Activated CD4-positive, CD25-positive, alpha-beta regulatory T cell (primary cell): ENCODE results near the gene RUVBL1.
A peak's percentile ranks its signal among the peaks of the same experiment; 100 is the strongest.
"Not testable (repeated sequence)": the region's sequence is repeated elsewhere in the genome, so short reads cannot be mapped to it uniquely, and the experiment has no call there.

Experiments
- DNase-seq, 4 experiments: peaks; one replicate each; lab custom pipeline; 2025; lab: John Stamatoyannopoulos, UW

The RUVBL1 gene

DNA sequence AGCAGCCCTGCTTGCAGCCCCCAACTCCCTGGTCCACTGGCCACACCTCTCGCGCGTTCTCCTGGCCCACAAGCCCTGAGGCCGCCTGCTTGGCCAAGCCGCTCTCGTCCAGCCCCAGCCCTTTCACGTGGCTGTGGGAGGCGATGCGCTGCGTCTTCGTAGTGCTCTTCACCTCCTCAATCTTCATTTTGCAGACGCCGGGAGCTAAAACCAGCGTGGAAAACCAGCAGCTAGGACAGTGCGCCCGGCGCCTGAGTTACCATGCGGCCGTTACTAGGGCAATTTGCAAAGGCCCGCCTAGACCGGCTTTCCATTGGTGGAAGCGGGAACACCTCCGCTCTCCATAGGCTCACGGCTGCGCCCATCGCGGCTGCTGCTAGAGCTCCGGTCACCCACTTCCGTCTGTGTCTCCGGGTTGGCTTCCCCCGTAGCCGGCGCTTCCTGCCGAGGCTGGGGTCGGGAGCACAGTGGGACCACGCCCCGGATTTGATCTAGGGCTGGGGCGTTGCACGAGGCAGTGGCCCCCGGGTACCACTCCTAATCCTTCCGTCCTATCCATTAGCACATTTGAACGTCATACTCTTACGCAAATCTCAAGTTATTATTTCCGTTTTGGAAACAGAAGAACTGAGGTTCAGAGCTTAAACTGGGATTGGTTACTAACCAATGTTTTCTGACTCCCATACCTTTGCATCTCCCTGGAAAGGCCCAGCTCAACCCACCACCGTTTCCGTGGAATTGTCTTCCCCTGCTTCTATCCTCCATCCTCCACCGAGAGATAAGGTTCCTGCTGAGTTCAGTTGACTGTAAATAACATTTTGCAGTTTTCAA, at the start of gene RUVBL1:
TSS of gene RUVBL1 (minus strand) at position 275 of the 831 bp plus-strand sequence. CDS start at position 187, 88 bp downstream.
- peak; percentile 82 to 95 (median 93) for DNase-seq

DNA sequence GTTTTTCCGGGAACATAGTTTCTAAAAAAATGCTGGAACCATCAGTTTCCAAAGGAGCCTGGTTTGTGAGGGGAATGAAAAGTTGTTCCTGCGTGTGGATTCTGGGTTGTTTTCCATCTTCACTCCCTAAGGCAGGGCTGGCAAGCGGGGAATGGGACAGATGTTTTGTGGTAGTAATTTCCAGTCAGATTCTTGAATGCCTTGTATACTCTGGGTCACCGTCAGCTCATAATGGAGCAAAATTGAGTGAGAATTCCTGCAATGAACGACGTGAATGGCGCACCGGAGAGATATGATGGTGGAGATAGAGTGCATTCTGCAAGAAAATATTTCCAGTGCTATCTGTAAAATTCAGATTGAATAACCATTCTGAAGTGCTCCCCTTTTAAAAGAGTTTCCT, 49.6 kb upstream of the RUVBL1 start:
- no peak for DNase-seq

DNA sequence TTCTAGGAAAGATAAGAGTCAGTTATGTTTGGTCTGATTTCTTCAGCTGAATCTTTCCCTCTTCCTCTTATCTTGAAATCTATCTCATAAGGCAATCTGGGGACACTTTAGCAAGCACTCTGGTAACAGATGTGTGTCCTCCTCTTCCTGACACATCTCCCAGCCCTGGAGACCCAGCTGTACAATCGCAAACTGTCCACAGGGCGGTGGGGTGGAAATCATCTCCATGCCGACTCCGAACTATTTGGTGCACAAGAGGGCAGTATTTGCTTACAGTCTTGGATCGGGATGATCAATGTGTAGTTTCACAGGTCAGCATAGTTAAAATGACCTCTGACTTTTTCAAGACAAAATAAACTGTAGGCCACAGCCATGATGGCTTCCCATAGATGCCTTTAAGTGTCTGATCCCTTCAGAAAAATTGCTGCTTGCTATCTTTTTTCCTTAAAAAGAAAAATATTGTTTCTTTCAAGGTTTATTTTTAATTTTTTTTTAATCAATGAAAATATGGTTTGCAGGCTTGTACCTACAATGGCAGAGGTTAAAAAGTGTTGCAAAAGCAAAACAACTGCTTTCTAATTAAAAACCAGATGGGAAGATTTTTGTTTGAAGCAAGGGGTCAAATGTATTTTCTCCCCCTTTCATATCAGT, 47.4 kb upstream of the RUVBL1 start:
- no peak for DNase-seq

DNA sequence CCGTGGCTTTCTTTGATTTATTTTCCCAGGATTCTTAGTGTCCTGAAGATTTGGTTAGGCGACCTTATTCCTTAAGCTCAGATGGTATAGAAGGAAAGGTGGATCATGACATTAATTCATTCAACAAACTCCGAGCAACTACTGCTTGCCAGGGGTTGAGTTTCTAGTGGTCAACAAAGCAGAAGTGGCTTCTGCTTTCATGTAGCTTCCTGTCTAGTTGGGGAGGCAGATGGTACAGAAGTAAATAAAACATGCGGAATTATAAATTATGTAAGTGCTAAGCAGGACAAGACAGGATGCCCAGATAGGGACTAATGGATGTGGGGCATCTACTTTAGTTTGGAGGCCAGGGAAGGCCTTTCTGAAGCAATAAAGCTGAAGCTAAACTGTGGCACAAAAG, 45.2 kb upstream of the RUVBL1 start:
- no peak for DNase-seq

DNA sequence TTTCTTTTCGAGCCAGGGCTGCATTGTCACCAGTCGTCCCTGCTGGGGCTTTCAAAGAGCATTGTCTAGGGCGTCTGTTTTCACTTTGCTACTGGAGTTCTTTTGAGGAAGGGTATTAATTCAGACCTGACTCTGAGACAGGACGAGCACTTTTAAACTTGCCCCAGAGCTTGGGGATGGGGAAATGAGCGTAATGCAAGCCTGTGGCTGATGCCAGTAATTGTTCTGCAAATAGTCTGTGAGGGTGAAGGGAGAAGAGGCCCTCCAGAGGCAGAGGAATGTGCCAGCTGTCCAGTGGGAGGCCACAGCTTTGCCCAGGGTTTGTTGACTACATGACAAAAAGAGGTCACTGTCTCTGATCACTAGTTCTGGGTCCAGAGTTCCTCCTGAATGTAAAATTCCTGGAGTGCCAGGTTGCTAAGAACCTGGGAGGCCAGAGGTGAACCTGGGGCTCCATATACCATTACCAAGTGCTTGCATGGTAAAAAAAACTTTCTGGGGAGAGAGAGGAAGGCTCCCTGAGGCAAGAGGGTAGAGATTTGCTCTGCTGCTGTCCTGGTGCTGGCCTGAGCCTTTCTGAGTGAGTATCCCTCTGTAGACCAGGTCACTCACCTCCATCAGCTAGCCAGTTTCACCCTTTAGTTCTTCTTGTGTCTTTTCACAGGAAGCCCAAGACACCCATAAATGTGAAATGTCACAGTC, 44.5 kb upstream of the RUVBL1 start:
- DNase-seq = no peak

DNA sequence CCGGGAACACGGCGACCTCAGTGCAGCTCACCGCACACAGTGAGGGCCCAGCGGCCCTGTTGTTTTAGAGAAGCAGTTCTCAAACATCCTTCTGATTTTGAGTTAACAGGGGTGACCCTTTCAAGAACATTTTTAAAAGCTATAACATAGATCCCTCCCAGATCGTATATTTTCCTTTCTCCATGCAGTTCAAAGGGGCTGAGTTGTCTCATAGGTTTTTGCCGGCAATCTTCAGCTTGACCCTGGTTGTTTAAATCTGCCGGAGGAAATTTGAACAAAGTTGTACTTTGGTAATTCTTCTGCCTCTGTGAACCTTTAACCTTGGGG, 44.0 kb upstream of the RUVBL1 start:
- no peak for DNase-seq

DNA sequence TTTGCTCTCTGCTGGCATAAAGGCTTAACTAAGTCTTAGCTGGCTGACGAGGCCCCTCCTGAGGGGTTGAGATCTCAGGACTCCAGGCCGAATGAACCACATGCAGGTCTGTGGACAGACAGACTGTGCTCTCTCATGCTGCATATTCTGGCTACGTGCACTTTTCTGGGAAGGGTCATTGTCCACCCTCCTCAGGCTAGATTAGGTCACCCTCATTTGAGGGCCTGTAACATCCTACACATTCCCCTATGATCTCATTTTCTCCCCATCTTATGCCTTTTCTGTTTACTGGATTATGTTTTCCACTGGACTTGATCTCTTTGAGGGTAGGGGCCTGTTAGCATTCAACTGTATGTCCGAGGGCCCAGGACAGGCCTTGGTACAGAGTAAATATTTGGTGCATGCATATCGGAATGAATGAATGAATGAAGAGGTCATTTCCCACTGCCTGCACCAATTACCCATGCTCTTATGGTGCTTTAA, 43.4 kb upstream of the RUVBL1 start:
- DNase-seq = no peak

DNA sequence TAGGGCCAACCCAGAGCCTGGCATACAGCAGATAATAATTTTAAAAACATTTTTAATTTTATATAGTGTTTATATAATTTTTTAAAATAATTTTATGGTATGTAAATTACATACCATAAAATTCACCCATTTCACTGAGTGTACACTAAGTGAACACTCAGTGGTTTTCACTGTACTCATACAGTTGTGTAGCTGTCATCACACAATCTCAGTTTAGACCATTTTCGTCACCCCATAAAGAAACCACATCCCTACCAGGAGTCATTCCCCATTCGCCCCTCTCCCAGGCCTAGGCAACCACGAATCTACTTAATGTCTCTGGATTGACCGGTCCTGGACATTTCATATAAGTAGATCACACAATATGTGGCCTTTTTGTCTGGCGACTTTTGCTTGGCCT, 39.8 kb upstream of the RUVBL1 start:
- DNase-seq = no peak

DNA sequence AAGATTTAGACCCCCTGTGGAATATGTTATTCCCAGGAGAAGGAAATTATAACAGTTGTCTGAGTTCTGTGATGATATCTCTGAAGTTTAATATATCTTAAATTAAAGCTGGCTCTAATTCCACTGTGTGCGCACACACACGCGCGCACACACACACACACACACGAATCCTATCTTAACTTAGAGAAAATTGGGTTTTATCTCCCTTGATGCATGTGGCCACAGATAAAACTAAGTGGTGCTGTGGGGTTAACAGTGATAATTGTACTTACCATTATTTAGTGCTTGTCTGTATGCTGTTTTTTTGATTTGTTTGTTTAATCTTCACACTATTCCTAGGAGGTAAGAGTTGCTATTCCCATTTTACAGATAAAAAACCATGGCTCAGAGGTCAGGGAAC, 37.0 kb upstream of the RUVBL1 start:
- DNase-seq = no peak

DNA sequence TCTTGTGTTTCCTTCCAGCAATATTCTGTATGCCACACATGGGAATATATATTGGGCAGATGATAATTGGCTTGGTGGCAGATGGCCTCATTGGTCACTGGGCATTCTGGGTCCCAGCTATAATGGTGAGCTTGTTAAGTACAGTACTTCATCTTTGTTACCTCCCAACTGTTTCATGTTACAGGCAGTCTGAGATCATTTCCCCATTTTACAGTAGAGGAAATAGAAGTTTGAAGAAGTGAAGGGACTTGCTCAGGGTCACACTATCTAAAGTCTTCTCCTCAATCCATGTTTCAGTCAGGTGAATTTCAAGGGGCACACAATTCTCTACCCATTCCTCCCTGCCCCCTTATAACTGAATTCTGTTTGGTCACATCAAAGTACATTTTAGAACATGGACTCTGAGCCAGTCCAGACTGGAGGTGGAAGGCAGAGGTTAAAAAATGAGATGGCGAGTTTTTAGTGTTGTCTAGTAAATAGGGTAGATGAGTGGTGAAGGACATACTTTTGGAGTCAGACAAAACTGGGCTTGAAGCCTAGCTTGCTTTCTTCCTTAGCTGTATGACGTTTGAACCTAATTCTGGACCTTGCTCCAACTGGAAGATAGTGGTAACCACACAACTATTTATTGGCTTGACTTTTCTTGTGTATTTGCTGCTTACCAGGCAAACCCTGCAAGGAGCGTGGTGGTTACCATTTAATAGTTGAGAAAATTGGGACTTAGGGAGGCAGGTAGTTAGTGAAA, 32.2 kb upstream of the RUVBL1 start:
- no peak for DNase-seq

DNA sequence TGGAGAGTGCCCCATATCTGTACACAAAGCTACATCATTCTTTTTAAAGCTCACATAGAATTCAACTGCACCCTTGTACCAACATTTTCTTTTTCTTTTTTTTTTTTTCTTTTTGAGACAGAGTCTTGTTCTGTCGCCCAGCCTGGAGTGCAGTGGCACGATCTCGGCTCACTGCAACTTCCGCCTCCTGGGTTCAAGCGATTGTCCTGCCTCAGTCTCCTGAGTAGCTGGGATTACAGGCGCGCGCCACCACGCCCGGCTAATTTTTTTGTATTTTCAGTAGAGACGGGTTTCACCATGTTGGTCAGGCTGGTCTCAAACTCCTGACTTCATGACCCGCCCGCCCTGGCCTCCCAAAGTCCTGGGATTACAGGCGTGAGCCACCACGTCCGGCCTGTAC, 30.7 kb upstream of the RUVBL1 start:
- not testable (repeated sequence) for DNase-seq

DNA sequence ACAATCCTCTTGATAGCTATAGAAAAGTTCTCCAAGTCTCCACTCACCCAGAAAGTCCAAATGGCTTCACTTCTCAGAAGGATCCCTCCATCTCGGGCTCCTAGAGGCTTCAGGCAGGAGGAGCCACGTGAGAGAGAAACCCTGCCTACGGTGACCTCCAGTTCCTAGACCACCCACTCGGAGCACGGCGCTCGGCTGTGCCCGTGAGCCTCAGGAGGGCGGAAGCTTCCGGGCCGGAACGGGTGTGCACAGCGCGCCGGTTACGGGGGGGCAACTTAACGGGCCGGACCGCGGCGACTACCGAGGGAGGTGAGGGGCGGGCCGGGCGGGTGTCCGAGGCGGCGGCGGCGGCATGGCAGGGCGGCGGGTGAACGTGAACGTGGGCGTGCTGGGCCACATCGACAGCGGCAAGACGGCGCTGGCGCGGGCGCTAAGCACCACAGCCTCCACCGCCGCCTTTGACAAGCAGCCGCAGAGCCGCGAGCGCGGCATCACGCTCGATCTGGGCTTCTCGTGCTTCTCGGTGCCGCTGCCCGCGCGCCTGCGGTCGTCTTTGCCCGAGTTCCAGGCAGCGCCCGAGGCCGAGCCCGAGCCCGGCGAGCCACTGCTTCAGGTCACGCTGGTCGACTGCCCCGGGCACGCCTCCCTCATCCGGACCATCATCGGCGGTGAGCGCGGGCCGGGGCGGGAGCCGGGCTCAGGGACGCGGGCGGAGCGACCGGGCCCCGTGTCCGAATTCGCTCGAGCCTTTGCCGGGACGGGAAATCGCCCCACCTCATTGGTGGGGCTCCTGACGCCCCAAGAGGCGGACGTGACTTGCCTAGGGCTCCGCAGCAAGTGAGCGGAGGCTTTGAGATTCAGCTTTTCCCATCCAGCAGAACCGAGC, 29.8 kb upstream of the RUVBL1 start, which contains the start of gene EEFSEC:
TSS of gene EEFSEC (plus strand) at position 326 of the 886 bp plus-strand sequence. CDS start at position 353, 27 bp downstream.
- peak; percentile 68 to 85 (median 70) for DNase-seq

DNA sequence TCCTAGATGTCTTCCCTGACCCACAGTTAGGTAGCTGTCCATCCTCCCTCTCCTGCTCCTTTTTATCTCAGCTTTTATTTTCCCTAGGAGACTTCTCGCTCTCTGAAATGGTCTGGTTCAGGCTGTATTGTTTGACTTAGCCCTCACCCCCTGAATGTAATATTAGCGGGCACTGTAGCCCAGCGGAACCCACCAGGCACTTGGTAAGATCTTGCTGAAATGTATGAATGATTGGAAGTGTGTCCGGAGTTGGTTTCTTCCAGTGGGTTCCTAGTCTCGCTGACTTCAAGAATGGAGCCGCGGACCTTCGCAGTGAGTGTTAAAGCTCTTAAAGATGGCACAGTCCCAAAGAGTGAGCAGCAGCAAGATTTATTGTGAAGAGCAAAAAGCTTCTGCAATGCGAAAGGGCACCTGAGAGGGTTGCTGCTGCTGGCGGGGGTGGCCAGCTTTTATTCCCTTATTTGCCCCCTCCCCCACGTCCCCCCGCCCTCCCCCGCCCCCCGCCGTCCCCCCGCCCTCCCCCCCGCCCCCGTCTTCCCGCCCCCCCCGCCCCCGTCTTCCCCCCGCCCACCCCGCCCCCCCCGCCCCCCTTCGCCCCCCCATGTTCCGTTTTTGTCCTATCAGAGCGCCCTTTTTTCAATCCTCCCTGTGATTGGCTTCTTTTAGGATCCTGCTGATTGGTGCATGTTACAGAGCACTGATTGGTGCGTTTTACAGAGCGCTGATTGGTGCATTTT, 29.0 kb upstream of the RUVBL1 start:
- DNase-seq = no peak

DNA sequence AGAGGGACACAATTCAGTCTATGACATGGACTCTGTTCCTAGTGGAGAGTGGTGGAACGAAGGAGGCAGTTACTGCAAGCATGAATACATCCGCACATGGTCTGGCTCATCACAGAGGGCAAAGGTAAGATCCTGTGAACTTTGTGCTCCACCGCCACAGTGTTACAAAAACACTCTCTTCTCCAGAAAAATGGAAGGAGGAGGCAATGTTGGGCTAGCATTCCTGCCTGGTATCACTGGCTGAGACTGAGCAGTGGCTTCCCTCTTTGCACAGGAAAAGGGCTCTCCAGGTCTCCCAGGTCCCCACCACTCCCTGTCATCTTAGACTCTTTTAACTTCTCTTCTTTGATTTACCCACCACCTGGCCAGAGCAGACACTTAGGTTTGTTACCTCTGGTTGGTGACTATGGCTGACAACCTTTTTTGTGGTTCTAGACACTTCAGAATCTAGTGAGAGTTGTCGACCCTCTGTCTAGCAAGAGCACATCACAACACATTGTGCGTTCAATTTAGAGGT, 28.2 kb upstream of the RUVBL1 start:
- no peak for DNase-seq

DNA sequence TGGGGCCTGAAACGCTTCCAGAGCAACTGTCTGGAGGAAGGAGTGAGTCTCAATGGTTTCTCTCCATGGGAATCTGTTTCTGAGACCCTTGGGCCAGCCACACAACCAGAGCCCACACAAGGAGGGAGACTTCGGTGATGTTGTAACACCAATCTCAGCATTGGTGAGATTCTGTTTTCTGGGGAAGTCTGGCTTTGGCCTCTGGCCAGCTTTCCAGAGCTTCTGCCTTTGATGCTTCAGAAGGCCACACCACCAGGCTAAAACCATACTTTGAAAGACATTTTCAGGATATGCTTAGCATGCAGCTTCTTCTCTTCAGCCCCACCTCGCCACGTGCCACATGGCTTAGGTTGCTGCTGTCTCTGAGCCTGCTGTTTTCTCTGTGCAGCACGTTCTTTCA, 26.0 kb upstream of the RUVBL1 start:
- DNase-seq = no peak

DNA sequence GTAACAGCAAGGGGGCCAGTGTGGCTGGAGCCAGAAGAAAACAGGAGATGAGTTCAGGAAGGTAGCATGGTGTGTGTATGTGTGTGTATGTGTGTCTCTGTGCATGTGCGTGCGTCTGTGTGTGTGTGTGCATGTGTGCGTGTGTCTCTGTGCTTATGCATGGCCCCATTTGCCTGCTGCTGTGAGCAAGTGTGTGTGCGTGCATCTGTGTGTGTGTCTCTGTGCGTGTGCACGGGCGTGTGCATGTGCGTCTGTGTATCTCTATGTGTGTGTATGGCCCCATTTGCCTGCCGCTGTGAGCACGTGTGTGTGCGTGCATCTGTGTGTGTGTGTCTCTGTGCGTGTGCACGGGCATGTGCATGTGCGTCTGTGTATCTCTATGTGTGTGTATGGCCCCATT, 22.6 kb upstream of the RUVBL1 start:
- DNase-seq = no peak

DNA sequence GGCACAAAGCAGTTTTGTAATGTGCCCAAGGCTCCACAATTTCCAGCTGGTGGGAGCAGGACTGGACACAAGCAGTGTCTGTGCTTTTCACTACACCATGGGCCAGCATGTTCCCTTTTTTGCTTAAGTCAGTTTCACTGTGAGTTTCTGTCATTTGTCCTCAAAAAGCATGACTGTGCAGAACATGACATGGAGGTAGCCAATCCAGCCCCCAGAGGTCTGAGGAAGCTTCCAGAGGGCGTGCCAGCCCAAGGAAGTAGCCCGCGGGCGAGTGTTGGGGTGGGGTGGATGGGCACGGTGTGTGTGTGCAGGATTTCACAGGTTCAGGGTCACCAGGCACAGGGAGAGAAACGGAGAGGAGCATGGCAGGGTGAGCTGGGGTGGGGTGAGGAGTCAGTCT, 21.7 kb upstream of the RUVBL1 start:
- no peak for DNase-seq

DNA sequence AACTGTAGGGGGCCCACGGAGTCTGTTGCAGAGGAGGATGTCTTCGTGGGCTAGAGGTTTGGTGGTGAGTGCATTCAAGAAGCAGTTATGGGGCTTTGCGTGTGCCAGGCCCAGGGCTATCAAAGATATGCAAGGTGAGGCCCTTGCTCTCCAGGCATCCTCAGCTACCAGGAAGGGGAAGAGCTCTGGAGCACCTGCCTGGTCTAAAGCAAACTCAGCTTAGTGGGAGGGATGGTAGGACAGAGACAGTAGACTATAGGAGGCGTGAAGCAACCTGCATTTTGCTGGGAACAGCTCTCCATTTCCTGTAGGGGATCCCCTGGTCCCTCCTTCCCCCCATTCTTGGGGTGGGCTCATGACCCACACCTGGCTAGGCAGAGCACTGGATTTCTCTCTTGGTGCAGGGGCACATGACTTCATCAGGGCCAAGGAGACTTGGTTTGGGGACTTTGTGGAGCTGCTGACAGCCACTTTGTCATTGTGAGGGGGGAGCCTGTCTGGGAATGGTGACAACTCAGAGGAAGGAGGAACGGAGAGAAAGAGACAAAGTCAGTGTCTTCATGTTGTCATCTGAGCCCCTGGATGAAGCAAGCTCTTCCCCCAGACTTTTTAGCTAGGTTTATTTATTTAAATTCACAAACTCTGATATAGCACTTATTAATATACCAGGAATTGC, 21.0 kb upstream of the RUVBL1 start:
- DNase-seq = no peak

DNA sequence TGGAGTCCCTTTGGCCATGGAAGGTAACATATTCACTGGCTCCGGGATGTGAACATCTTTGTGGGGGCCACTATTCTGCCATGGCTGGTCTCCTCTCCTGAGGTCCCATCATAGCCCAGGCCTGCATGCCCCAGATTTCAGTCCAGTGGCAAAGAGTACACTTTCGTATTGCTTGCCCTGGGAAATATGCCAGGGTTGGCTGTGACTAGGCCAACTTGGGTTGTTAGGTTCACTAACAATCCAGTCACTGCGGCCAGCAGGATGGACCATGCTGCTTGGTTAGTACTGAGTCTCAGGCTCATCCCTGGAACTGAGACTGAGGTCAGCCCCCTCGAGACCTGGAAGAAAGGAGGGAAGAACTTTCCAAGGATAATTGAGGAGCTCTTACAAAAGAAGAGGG, 19.9 kb upstream of the RUVBL1 start:
- DNase-seq = no peak
